Hepatocyte (in vitro differentiated cells): ENCODE data around the gene DHFR. TPM values are rescaled to one million over a fixed set of nuclear protein-coding genes. Genes with fewer than 3 reads are reported as not detected.

Experiments used
- DNase-seq: peaks from one replicate; pipeline ENCODE4 v3.0.0-alpha.2; 2016; ENCODE audit warnings: low spot score
- H2AFZ ChIP-seq: fragments of 200-600 bp; sonication (generic); 2 replicates; pipeline ENCODE4 v1.6.0; 2016; ENCODE audit warnings: antibody characterized with exemption, mild to moderate bottlenecking
- H3K27ac ChIP-seq: fragments of 200-600 bp; sonication (generic); 2 replicates; pipeline ENCODE4 v1.5.1; 2016; ENCODE audit warnings: mild to moderate bottlenecking
- H3K27me3 ChIP-seq: fragments of 200-600 bp; sonication (generic); 2 replicates; pipeline ENCODE4 v1.6.1; 2016
- H3K36me3 ChIP-seq: fragments of 200-600 bp; sonication (generic); replicated peaks from 2 replicates; pipeline ENCODE4 v1.5.1; 2016; ENCODE audit warnings: low read depth; ENCODE audit not compliant: insufficient read depth
- H3K4me1 ChIP-seq: fragments of 200-600 bp; sonication (generic); 2 replicates; pipeline ENCODE4 v1.5.1; 2016; ENCODE audit warnings: mild to moderate bottlenecking, moderate library complexity; ENCODE audit not compliant: insufficient read depth
- H3K4me2 ChIP-seq: fragments of 200-600 bp; sonication (generic); 2 replicates; pipeline ENCODE4 v1.6.0; 2016
- H3K4me3 ChIP-seq: fragments of 200-600 bp; sonication (generic); 2 replicates; pipeline ENCODE4 v1.5.1; 2016; ENCODE audit warnings: mild to moderate bottlenecking
- H3K79me2 ChIP-seq: fragments of 200-600 bp; sonication (generic); 2 replicates; pipeline ENCODE4 v1.6.0; 2017; ENCODE audit warnings: mild to moderate bottlenecking
- H3K9me2 ChIP-seq: fragments of 200-600 bp; sonication (generic); replicated peaks from 2 replicates; pipeline ENCODE4 v1.6.0; 2017; ENCODE audit warnings: mild to moderate bottlenecking; ENCODE audit not compliant: insufficient read depth
- H3K9me3 ChIP-seq: fragments of 200-600 bp; sonication (generic); 2 replicates; pipeline ENCODE4 v1.5.1; 2016; ENCODE audit warnings: low read depth, mild to moderate bottlenecking
- H4K20me1 ChIP-seq: fragments of 200-600 bp; sonication (generic); 2 replicates; pipeline ENCODE4 v1.6.0; 2016; ENCODE audit warnings: mild to moderate bottlenecking; ENCODE audit not compliant: insufficient read depth, poor library complexity, severe bottlenecking
- EZH2 ChIP-seq: fragments of 200-600 bp; sonication (generic); IDR thresholded peaks from 2 replicates; pipeline ENCODE4 v1.6.1; 2016; ENCODE audit warnings: antibody characterized with exemption, mild to moderate bottlenecking, borderline replicate concordance
- EZH2phosphoT487 ChIP-seq: fragments of 200-600 bp; sonication (generic); IDR thresholded peaks from one replicate; pipeline ENCODE4 v1.6.1; 2018; ENCODE audit warnings: antibody characterized with exemption, mild to moderate bottlenecking, low read depth, moderate library complexity; ENCODE audit not compliant: unreplicated experiment, severe bottlenecking
- WGBS: methylation state at CpG from one replicate; pipeline ENCODE4 v1.1.6; 2016; ENCODE audit warnings: low lambda C conversion rate; ENCODE audit errors: missing lambda C conversion rate; 5-methylcytosine and 5-hydroxymethylcytosine counted together
- polyA plus RNA-seq: library from polyadenylated mRNA; unstranded; fragments of >200 nt; fragmentation: Nextera tagmentation; extraction: Ambion mirVana; gene quantifications from 2 replicates; pipeline ENCODE4 v1.2.1, GENCODE V29; 2016
- total RNA-seq: library from RNA; depleted of rRNA; stranded (reverse); fragments of >200 nt; gene quantifications from 2 replicates; pipeline ENCODE4 v1.2.3, GENCODE V29; 2014
- TF ChIP-seq, protein P1 (sequence below): fragments of 200-600 bp; sonication (generic); IDR thresholded peaks from 2 replicates; pipeline ENCODE4 v1.5.1; 2016; ENCODE audit warnings: antibody characterized with exemption, mild to moderate bottlenecking; ENCODE audit not compliant: poor library complexity

Gene DHFR
- total RNA-seq (20.8 and 26.5 TPM in 2 replicates), polyA plus RNA-seq (6.5 and 7.9 TPM in 2 replicates)

DNA sequence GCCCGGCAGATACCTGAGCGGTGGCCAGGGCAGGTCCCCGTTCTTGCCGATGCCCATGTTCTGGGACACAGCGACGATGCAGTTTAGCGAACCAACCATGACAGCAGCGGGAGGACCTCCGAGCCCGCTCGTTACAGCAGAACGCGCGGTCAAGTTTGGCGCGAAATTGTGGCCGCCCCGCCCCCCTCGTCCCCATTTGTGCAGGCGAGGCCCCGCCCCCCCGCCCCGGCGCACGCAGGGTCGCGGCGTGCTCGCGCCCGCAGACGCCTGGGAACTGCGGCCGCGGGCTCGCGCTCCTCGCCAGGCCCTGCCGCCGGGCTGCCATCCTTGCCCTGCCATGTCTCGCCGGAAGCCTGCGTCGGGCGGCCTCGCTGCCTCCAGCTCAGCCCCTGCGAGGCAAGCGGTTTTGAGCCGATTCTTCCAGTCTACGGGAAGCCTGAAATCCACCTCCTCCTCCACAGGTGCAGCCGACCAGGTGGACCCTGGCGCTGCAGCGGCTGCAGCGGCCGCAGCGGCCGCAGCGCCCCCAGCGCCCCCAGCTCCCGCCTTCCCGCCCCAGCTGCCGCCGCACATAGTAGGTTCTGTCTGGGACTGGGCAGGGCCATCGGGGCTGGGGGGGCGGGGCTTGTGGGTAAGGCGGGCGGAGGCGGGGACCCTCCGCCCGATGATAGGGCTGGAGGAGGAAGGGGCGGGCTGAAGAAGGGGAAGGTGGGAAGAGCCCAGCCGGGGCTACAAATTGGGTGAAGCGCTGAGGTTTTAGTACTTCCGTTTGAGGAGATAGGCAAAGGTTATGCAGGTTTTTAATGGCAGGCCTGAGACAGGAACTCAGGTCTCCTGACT, at the start of gene DHFR, which contains the start of gene MSH3:
Gene DHFR, minus strand, starts transcription at position 593 of the 840 bp plus-strand sequence. Its CDS starts 494 bp downstream, at position 99.
Gene MSH3, plus strand, starts transcription at position 262 of the 840 bp plus-strand sequence. Its CDS starts 76 bp downstream, at position 338.
- TF ChIP-seq, protein P1, sequence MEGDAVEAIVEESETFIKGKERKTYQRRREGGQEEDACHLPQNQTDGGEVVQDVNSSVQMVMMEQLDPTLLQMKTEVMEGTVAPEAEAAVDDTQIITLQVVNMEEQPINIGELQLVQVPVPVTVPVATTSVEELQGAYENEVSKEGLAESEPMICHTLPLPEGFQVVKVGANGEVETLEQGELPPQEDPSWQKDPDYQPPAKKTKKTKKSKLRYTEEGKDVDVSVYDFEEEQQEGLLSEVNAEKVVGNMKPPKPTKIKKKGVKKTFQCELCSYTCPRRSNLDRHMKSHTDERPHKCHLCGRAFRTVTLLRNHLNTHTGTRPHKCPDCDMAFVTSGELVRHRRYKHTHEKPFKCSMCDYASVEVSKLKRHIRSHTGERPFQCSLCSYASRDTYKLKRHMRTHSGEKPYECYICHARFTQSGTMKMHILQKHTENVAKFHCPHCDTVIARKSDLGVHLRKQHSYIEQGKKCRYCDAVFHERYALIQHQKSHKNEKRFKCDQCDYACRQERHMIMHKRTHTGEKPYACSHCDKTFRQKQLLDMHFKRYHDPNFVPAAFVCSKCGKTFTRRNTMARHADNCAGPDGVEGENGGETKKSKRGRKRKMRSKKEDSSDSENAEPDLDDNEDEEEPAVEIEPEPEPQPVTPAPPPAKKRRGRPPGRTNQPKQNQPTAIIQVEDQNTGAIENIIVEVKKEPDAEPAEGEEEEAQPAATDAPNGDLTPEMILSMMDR = peak; percentile 27
- TF ChIP-seq EZH2phosphoT487 = no peak
- WGBS = 2% methylated on average over 29 of the region's 74 CpGs
- Histone ChIP-seq H3K4me2 (peak within 1 kb of the TSS; percentile 81), H3K27ac (peak within 1 kb of the TSS; percentile 99), H3K4me3 (peak within 1 kb of the TSS; percentile 96), H2AFZ (peak within 1 kb of the TSS; percentile 61), H3K79me2 (peaks cover 34% of the 10 kb centered on the region), H3K36me3 (no peaks in the 10 kb centered on the region), H3K27me3 (no peaks in the 10 kb centered on the region), H3K4me1 (peaks cover 14% of the 10 kb centered on the region), H3K9me3 (no peaks in the 10 kb centered on the region), H3K9me2 (no peaks in the 10 kb centered on the region), H4K20me1 (peaks cover 15% of the 10 kb centered on the region)
- DNase-seq = peak; percentile 93

DNA sequence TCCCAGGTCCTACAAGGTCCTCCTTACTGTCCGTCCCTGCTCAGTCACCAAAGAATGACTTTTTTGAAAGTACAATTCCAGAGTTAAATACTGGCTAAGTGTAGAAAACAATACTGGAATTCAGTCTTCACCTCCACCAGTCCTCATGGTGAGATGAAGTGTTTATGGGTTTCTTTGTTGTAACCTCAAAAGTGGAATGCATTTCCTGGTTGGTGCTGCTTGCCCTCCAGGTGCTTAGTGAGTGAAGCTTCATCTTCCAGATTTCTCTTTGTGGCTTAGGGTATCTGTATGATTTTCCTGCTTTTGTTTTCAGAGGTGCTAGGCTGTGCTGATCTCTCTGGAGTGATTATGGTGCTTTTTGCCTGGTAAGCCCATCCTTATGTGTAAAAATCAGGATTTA, 49.4 kb upstream of the DHFR start:
- Histone ChIP-seq H3K9me2 (no peaks in the 10 kb centered on the region), H3K27me3 (no peaks in the 10 kb centered on the region), H3K4me1 (peaks cover 3% of the 10 kb centered on the region), H3K4me3 (no peak overlapping the region), H4K20me1 (no peaks in the 10 kb centered on the region), H3K79me2 (no peaks in the 10 kb centered on the region), H3K4me2 (no peak overlapping the region), H2AFZ (no peak overlapping the region), H3K27ac (no peak overlapping the region), H3K36me3 (no peaks in the 10 kb centered on the region), H3K9me3 (no peaks in the 10 kb centered on the region)
- no peak for DNase-seq
- TF ChIP-seq, protein P1 = no peak
- TF ChIP-seq EZH2 = no peak
- no peak for TF ChIP-seq EZH2phosphoT487
- 64% methylated on average over 1 of the region's 1 CpG for WGBS

DNA sequence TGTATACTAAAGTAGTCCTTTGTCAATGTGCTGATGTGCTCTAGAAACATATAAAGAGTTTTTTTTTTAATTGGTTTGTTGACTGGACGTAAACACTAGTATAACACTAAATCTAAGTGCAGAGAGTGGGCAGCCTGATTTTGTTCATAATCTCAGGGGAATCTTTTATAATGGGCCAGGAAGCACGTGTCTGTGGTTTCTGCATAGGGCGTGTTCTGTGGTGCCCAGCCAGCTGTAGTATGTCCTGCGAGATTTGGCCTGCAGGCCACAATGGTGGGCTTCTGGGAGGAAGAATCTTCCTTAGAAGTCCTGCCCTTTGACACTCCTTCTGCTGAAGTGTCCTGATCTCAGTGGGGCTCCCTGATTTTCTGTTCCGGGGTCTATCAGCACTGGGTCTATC, 49.0 kb upstream of the DHFR start:
- Histone ChIP-seq H3K27me3 (no peaks in the 10 kb centered on the region), H3K4me2 (no peak overlapping the region), H3K79me2 (no peaks in the 10 kb centered on the region), H3K36me3 (no peaks in the 10 kb centered on the region), H3K9me2 (no peaks in the 10 kb centered on the region), H3K9me3 (no peaks in the 10 kb centered on the region), H3K27ac (no peak overlapping the region), H4K20me1 (no peaks in the 10 kb centered on the region), H2AFZ (no peak overlapping the region), H3K4me1 (peaks cover 3% of the 10 kb centered on the region), H3K4me3 (no peak overlapping the region)
- no peak for TF ChIP-seq EZH2
- TF ChIP-seq, protein P1 = no peak
- TF ChIP-seq EZH2phosphoT487 = no peak
- DNase-seq = no peak
- 90% methylated on average over 5 of the region's 5 CpGs for WGBS
